Measurements from ENCODE around the gene G6PD.
"Not testable (repeated sequence)": the region's sequence is repeated elsewhere in the genome, so short reads cannot be mapped to it uniquely, and the experiment has no call there.

G6PD gene

GRCh38 chrX:154515090-154515965, 31.3 kb downstream of the G6PD start:
- no peak for DNase-seq (ENCODE audit: low read depth in 2 of 2)

GRCh38 chrX:154513716-154514115, 32.9 kb downstream of the G6PD start:
- no peak for DNase-seq (ENCODE audit: low read depth in 2 of 2)

- no peak for DNase-seq (ENCODE audit: low read depth in 2 of 2)
These were observed 33.6 kb downstream of the G6PD start for GRCh38 chrX:154512879-154513553.

GRCh38 chrX:154511761-154512160, 34.9 kb downstream of the G6PD start:
- no peak for DNase-seq (ENCODE audit: low read depth in 2 of 2)

- DNase-seq (ENCODE audit: low read depth in 2 of 2), result no peak
These were observed 37.2 kb downstream of the G6PD start for GRCh38 chrX:154509455-154509854.

GRCh38 chrX:154508384-154508745, 38.3 kb downstream of the G6PD start:
- no peak for DNase-seq (ENCODE audit: low read depth in 2 of 2)

- DNase-seq (ENCODE audit: low read depth in 2 of 2), result no peak
These were observed 38.8 kb downstream of the G6PD start for GRCh38 chrX:154507673-154508383.

GRCh38 chrX:154506483-154507332, 39.9 kb downstream of the G6PD start:
- DNase-seq (ENCODE audit: low read depth in 2 of 2), result no peak

GRCh38 chrX:154505734-154506133, 40.9 kb downstream of the G6PD start:
- no peak for DNase-seq (ENCODE audit: low read depth in 2 of 2)

- DNase-seq (ENCODE audit: low read depth in 2 of 2), result no peak
These were observed 43.7 kb downstream of the G6PD start for GRCh38 chrX:154502989-154503388.

- no peak for DNase-seq (ENCODE audit: low read depth in 2 of 2)
These were observed 44.5 kb downstream of the G6PD start for GRCh38 chrX:154502098-154502497.

- not testable (repeated sequence) for DNase-seq (ENCODE audit: low read depth in 2 of 2)
These were observed 45.2 kb downstream of the G6PD start for GRCh38 chrX:154501423-154501822.

- DNase-seq (ENCODE audit: low read depth in 2 of 2), result not testable (repeated sequence)
These were observed 50.0 kb downstream of the G6PD start for GRCh38 chrX:154496591-154497137.

- no peak for DNase-seq (ENCODE audit: low read depth in 2 of 2)
These were observed 51.1 kb downstream of the G6PD start for GRCh38 chrX:154495472-154495922.

- DNase-seq (ENCODE audit: low read depth in 2 of 2), result no peak
These were observed 51.9 kb downstream of the G6PD start for GRCh38 chrX:154494715-154495114.

- peak; percentile 80 to 84 for DNase-seq (ENCODE audit: low read depth in 2 of 2)
These were observed 56.1 kb downstream of the G6PD start, which contains the start of gene SLC10A3 for GRCh38 chrX:154490414-154491083. SLC10A3 (minus strand) TSS chrX:154490629; CDS start chrX:154488940, 1,689 bp downstream.

- DNase-seq (ENCODE audit: low read depth in 2 of 2), result no peak
These were observed 56.6 kb downstream of the G6PD start for GRCh38 chrX:154490021-154490413.

- no peak for DNase-seq (ENCODE audit: low read depth in 2 of 2)
These were observed 57.5 kb downstream of the G6PD start for GRCh38 chrX:154489182-154489581.

- no peak for DNase-seq (ENCODE audit: low read depth in 2 of 2)
These were observed 58.1 kb downstream of the G6PD start for GRCh38 chrX:154488336-154489075.

All from stimulated activated CD4-positive, alpha-beta T cell treated with anti-CD3 and anti-CD28 coated beads, Interleukin-15, amount 100 ng/mL, for 48 hours (primary cell).